ENCODE measurements around the gene FAT1. TPM values are rescaled to one million over a fixed set of nuclear protein-coding genes. Genes with fewer than 3 reads are reported as not detected.

Gene FAT1
- total and polyA plus RNA-seq, 2 experiments from 2014 or later = 15.8 to 98.1 TPM

- peaks cover 31% of the 10 kb centered on the region for H3K4me1 ChIP-seq (ENCODE audit: low read depth)
- H3K36me3 ChIP-seq = peaks cover 6% of the 10 kb centered on the region
- TF ChIP-seq CTCF (IDR thresholded peaks at IDR 0.05; ENCODE audit: low read depth, low read length) = no peak
- no peak overlapping the region for H3K27ac ChIP-seq
- no peaks in the 10 kb centered on the region for H3K27me3 ChIP-seq
- H3K4me3 ChIP-seq = no peak overlapping the region
- H3K9me3 ChIP-seq (ENCODE audit: low read depth) = no peaks in the 10 kb centered on the region
- DNase-seq (ENCODE audit: low read depth in 1 of 2, low spot score in 1 of 2) = no peak
Observed at GRCh38 chr4:186704057-186704456, 19.6 kb downstream of the FAT1 start.

GRCh38 chr4:186703510-186703909, 20.1 kb downstream of the FAT1 start:
- H3K4me1 ChIP-seq (ENCODE audit: low read depth) = peaks cover 31% of the 10 kb centered on the region
- DNase-seq (ENCODE audit: low read depth in 1 of 2, low spot score in 1 of 2) = no peak
- no peak overlapping the region for H3K4me3 ChIP-seq
- TF ChIP-seq CTCF (IDR thresholded peaks at IDR 0.05; ENCODE audit: low read depth, low read length) = no peak
- H3K27ac ChIP-seq = no peak overlapping the region
- no peaks in the 10 kb centered on the region for H3K9me3 ChIP-seq (ENCODE audit: low read depth)
- peaks cover 3% of the 10 kb centered on the region for H3K36me3 ChIP-seq
- no peaks in the 10 kb centered on the region for H3K27me3 ChIP-seq

- Histone ChIP-seq H3K27me3 (no peaks in the 10 kb centered on the region), H3K9me3 (ENCODE audit: low read depth) (no peaks in the 10 kb centered on the region), H3K36me3 (no peaks in the 10 kb centered on the region), H3K4me3 (no peak overlapping the region), H3K4me1 (ENCODE audit: low read depth) (peaks cover 31% of the 10 kb centered on the region), H3K27ac (no peak overlapping the region)
- no peak for TF ChIP-seq CTCF (IDR thresholded peaks at IDR 0.05; ENCODE audit: low read depth, low read length)
- DNase-seq (ENCODE audit: low read depth in 1 of 2, low spot score in 1 of 2) = no peak
Observed at GRCh38 chr4:186702940-186703339, 20.7 kb downstream of the FAT1 start.

GRCh38 chr4:186702297-186702696, 21.4 kb downstream of the FAT1 start:
- peak in 1 of 2 donors; percentile 16 for DNase-seq (ENCODE audit: low read depth in 1 of 2, low spot score in 1 of 2)
- no peaks in the 10 kb centered on the region for H3K36me3 ChIP-seq
- H3K9me3 ChIP-seq (ENCODE audit: low read depth) = no peaks in the 10 kb centered on the region
- H3K4me1 ChIP-seq (ENCODE audit: low read depth) = peaks cover 31% of the 10 kb centered on the region
- no peak overlapping the region for H3K4me3 ChIP-seq
- H3K27me3 ChIP-seq = no peaks in the 10 kb centered on the region
- TF ChIP-seq CTCF (IDR thresholded peaks at IDR 0.05; ENCODE audit: low read depth, low read length) = no peak
- no peak overlapping the region for H3K27ac ChIP-seq

GRCh38 chr4:186701788-186702187, 21.9 kb downstream of the FAT1 start:
- DNase-seq (ENCODE audit: low read depth in 1 of 2, low spot score in 1 of 2) = no peak
- Histone ChIP-seq H3K4me3 (no peak overlapping the region), H3K9me3 (ENCODE audit: low read depth) (no peaks in the 10 kb centered on the region), H3K36me3 (no peaks in the 10 kb centered on the region), H3K4me1 (ENCODE audit: low read depth) (peaks cover 31% of the 10 kb centered on the region), H3K27me3 (no peaks in the 10 kb centered on the region), H3K27ac (peak overlapping the region; percentile 87)
- TF ChIP-seq CTCF (IDR thresholded peaks at IDR 0.05; ENCODE audit: low read depth, low read length) = no peak

- Histone ChIP-seq H3K4me3 (no peak overlapping the region), H3K27ac (peak overlapping the region; percentile 87), H3K4me1 (ENCODE audit: low read depth) (peaks cover 31% of the 10 kb centered on the region), H3K36me3 (no peaks in the 10 kb centered on the region), H3K9me3 (ENCODE audit: low read depth) (no peaks in the 10 kb centered on the region), H3K27me3 (no peaks in the 10 kb centered on the region)
- no peak for TF ChIP-seq CTCF (IDR thresholded peaks at IDR 0.05; ENCODE audit: low read depth, low read length)
- DNase-seq (ENCODE audit: low read depth in 1 of 2, low spot score in 1 of 2) = peak; percentile 80 to 89
Observed at GRCh38 chr4:186701273-186701672, 22.4 kb downstream of the FAT1 start.

All from cardiac muscle cell (in vitro differentiated cells and primary cell).